Esophagus muscularis mucosa (tissue), 4 donors: ENCODE measurements around the gene KLF18. TPM values are rescaled to one million over a fixed set of nuclear protein-coding genes. Genes with fewer than 3 reads are reported as not detected.

Experiments used
- DNase-seq: peaks from one replicate; pipeline ENCODE4 v3.0.0-alpha.2; 2017; ENCODE audit errors: extremely low spot score
- H3K27ac ChIP-seq, 4 donors: fragments of 200-600 bp; sonication (generic); replicated peaks in 1 of 4; 1 replicate in 3 of 4; 2 replicates in 1 of 4; pipeline ENCODE4 v1.5.1; 2016 to 2019; ENCODE audit warnings: mild to moderate bottlenecking in 1 of 4
- H3K27me3 ChIP-seq, 4 donors: fragments of 200-600 bp; sonication (generic); one replicate each; pipeline versions ENCODE4 v1.5.1 to v1.6.0; 2016 to 2019
- H3K36me3 ChIP-seq, 4 donors: fragments of 200-600 bp; sonication (generic); one replicate each; pipeline ENCODE4 v1.5.1; 2016 to 2019
- H3K4me1 ChIP-seq, 4 donors: fragments of 200-600 bp; sonication (generic); one replicate each; pipeline ENCODE4 v1.5.1; 2016 to 2019
- H3K4me3 ChIP-seq, 4 donors: fragments of 200-600 bp; sonication (generic); 1 replicate in 2 of 4; 2 replicates in 2 of 4; pipeline ENCODE4 v1.5.1; 2016 to 2019; ENCODE audit warnings: mild to moderate bottlenecking in 4 of 4, moderate library complexity in 1 of 4
- H3K9me3 ChIP-seq, 4 donors: fragments of 200-600 bp; sonication (generic); 1 replicate in 3 of 4; 2 replicates in 1 of 4; pipeline ENCODE4 v1.5.1; 2016 to 2019
- EP300 ChIP-seq: sonication (generic); formaldehyde crosslinking; IDR thresholded peaks from one replicate; pipeline ENCODE4 v1.6.1; 2017; ENCODE audit warnings: antibody characterized with exemption
- POLR2A ChIP-seq: fragments of 450-650 bp; IDR thresholded peaks from one replicate; pipeline ENCODE4 v1.6.1; 2017; ENCODE audit warnings: antibody characterized with exemption, moderate library complexity, mild to moderate bottlenecking, low read depth
- POLR2AphosphoS5 ChIP-seq, 2 donors: sonication (generic); formaldehyde crosslinking; IDR thresholded peaks; one replicate each; pipeline ENCODE4 v1.6.1; 2017; ENCODE audit warnings: antibody characterized with exemption in 2 of 2
- WGBS: methylation state at CpG from one replicate; pipeline ENCODE4 v1.1.5; 2018; 5-methylcytosine and 5-hydroxymethylcytosine counted together
- intact Hi-C: fragments of 100-400 bp; cut with DNase I; formaldehyde crosslinking; loops from one replicate; pipeline ENCODE4 v1.15.1; 2023
- total RNA-seq, 4 donors: library from RNA; depleted of rRNA; stranded (reverse); fragments of >200 nt; gene quantifications; one replicate each; pipeline versions ENCODE4 v1.1.0 to v1.2.1, GENCODE V29; 2016
- TF ChIP-seq, protein P1 (sequence below), 3 experiments: fragments of 200-600 bp in 2 of 3; fragments of 450-650 bp in 1 of 3; sonication (generic) in 2 of 3; IDR thresholded peaks; one replicate each; pipeline ENCODE4 v1.5.1; 2017 to 2019; ENCODE audit warnings: antibody characterized with exemption in 3 of 3, mild to moderate bottlenecking in 2 of 3, moderate library complexity in 1 of 3

KLF18 gene
- total RNA-seq, 4 donors from 2014 or later = not detected

- H3K36me3 ChIP-seq = no peaks in the 10 kb centered on the region
- H3K9me3 ChIP-seq = no peaks in the 10 kb centered on the region
- DNase-seq = peak; percentile 57
- no peaks in the 10 kb centered on the region for H3K4me1 ChIP-seq
- intact Hi-C loops = no loop called here
- H3K27me3 ChIP-seq = no peaks in the 10 kb centered on the region
- no peak overlapping the region for H3K27ac ChIP-seq
- 70% methylated on average over 1 of the region's 1 CpG for WGBS
- H3K4me3 ChIP-seq = no peak overlapping the region
- no peak for TF ChIP-seq EP300
- no peak for TF ChIP-seq POLR2AphosphoS5 (IDR thresholded peaks at IDR 0.05)
- TF ChIP-seq, protein P1, sequence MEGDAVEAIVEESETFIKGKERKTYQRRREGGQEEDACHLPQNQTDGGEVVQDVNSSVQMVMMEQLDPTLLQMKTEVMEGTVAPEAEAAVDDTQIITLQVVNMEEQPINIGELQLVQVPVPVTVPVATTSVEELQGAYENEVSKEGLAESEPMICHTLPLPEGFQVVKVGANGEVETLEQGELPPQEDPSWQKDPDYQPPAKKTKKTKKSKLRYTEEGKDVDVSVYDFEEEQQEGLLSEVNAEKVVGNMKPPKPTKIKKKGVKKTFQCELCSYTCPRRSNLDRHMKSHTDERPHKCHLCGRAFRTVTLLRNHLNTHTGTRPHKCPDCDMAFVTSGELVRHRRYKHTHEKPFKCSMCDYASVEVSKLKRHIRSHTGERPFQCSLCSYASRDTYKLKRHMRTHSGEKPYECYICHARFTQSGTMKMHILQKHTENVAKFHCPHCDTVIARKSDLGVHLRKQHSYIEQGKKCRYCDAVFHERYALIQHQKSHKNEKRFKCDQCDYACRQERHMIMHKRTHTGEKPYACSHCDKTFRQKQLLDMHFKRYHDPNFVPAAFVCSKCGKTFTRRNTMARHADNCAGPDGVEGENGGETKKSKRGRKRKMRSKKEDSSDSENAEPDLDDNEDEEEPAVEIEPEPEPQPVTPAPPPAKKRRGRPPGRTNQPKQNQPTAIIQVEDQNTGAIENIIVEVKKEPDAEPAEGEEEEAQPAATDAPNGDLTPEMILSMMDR (IDR thresholded peaks at IDR 0.05) = no peak
- no peak for TF ChIP-seq POLR2A
Measured at GRCh38 chr1:44108241-44108640, 33.2 kb downstream of the KLF18 start.

- WGBS = 89% methylated on average over 3 of the region's 3 CpGs
- Histone ChIP-seq H3K27me3 (no peaks in the 10 kb centered on the region), H3K27ac (no peak overlapping the region), H3K4me3 (no peak overlapping the region), H3K9me3 (no peaks in the 10 kb centered on the region), H3K36me3 (no peaks in the 10 kb centered on the region), H3K4me1 (no peaks in the 10 kb centered on the region)
- intact Hi-C loops = no loop called here
- peak; percentile 77 for DNase-seq
- TF ChIP-seq, protein P1 (IDR thresholded peaks at IDR 0.05) = no peak
- TF ChIP-seq EP300 = no peak
- no peak for TF ChIP-seq POLR2A
Measured at GRCh38 chr1:44105810-44106209, 35.6 kb downstream of the KLF18 start.

- Histone ChIP-seq H3K4me1 (no peaks in the 10 kb centered on the region), H3K27me3 (no peaks in the 10 kb centered on the region), H3K36me3 (no peaks in the 10 kb centered on the region), H3K4me3 (no peak overlapping the region), H3K27ac (no peak overlapping the region), H3K9me3 (no peaks in the 10 kb centered on the region)
- intact Hi-C loops = no loop called here
- no peak for DNase-seq
- no peak for TF ChIP-seq POLR2AphosphoS5 (IDR thresholded peaks at IDR 0.05)
- no peak for TF ChIP-seq POLR2A
- TF ChIP-seq, protein P1 (IDR thresholded peaks at IDR 0.05) = no peak
- no peak for TF ChIP-seq EP300
- WGBS = 83% methylated on average over 17 of the region's 46 CpGs
Measured at GRCh38 chr1:44103270-44104131, 37.9 kb downstream of the KLF18 start.

DNA sequence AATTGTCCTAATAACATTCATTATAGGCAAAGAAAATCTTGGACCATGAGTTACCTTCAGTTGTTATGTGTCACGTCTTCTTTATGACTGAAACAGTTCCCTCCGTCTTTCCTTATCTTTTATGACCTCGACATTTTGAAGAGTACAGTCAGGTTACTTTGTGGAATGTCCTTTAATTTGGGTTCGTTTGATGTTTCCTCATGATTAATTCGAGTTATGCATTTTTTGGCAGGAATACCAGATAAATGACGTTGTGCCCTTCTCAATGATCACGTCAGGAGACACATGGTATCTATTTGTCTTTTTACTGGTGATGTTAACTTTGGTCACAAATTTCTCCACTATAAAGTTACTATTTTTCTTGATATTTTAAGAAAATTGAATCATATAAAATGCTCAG lies 40.1 kb downstream of the KLF18 start:
- Histone ChIP-seq H3K27ac (no peak overlapping the region), H3K4me3 (no peak overlapping the region), H3K4me1 (no peaks in the 10 kb centered on the region), H3K27me3 (no peaks in the 10 kb centered on the region), H3K36me3 (no peaks in the 10 kb centered on the region), H3K9me3 (no peaks in the 10 kb centered on the region)
- intact Hi-C loops = no loop called here
- TF ChIP-seq, protein P1 (IDR thresholded peaks at IDR 0.05) = no peak
- TF ChIP-seq POLR2A = no peak
- TF ChIP-seq POLR2AphosphoS5 (IDR thresholded peaks at IDR 0.05) = no peak
- no peak for TF ChIP-seq EP300
- 83% methylated on average over 7 of the region's 7 CpGs for whole genome bisulfite sequencing
- no peak for DNase-seq
